GM23338 (cell line): ENCODE results near the gene CAMTA1. TPM values are rescaled to one million over a fixed set of nuclear protein-coding genes. Genes with fewer than 3 reads are reported as not detected.

Experiments
- ATAC-seq: fragments of 200-7000 bp; cut with Tn5 transposase; 3 replicates; pipeline ENCODE4 v1.9.1; 2020
- DNase-seq: peaks from one replicate; pipeline ENCODE4 v3.0.0-alpha.2; 2015; ENCODE audit warnings: low spot score
- H2AFZ ChIP-seq: fragments of 200-600 bp; sonication (generic); 2 replicates; pipeline ENCODE4 v1.8.0; 2016; ENCODE audit warnings: antibody characterized with exemption, mild to moderate bottlenecking, moderate library complexity
- H3F3A ChIP-seq: fragments of 200-600 bp; sonication (generic); replicated peaks from 2 replicates; pipeline ENCODE4 v1.8.0; 2017; ENCODE audit warnings: antibody characterized with exemption, mixed run types, low read depth
- H3K27ac ChIP-seq: fragments of 200-600 bp; sonication (generic); 2 replicates; pipeline ENCODE4 v1.6.1; 2016; ENCODE audit warnings: low read depth
- H3K27me3 ChIP-seq: fragments of 200-600 bp; sonication (generic); 2 replicates; pipeline ENCODE4 v1.8.0; 2016; ENCODE audit warnings: mild to moderate bottlenecking, mixed run types, moderate library complexity; ENCODE audit not compliant: insufficient read depth
- H3K36me3 ChIP-seq: fragments of 200-600 bp; sonication (generic); 2 replicates; pipeline ENCODE4 v1.8.0; 2016; ENCODE audit warnings: mild to moderate bottlenecking; ENCODE audit not compliant: insufficient read depth
- H3K4me1 ChIP-seq: fragments of 200-600 bp; sonication (generic); 2 replicates; pipeline ENCODE4 v1.8.0; 2016; ENCODE audit warnings: mild to moderate bottlenecking, moderate library complexity; ENCODE audit not compliant: insufficient read depth
- H3K4me2 ChIP-seq: fragments of 200-600 bp; sonication (generic); 2 replicates; pipeline ENCODE4 v1.7.1; 2017; ENCODE audit warnings: mixed run types
- H3K4me3 ChIP-seq: fragments of 200-600 bp; sonication (generic); 2 replicates; pipeline ENCODE4 v1.6.1; 2016; ENCODE audit warnings: mixed run types
- H3K79me2 ChIP-seq: fragments of 200-600 bp; sonication (generic); replicated peaks from 2 replicates; pipeline ENCODE4 v1.8.0; 2017; ENCODE audit warnings: mild to moderate bottlenecking; ENCODE audit not compliant: insufficient read depth
- H3K9me2 ChIP-seq: fragments of 200-600 bp; sonication (generic); 2 replicates; pipeline ENCODE4 v1.8.0; 2017; ENCODE audit not compliant: insufficient read depth
- H4K20me1 ChIP-seq: fragments of 200-600 bp; sonication (generic); replicated peaks from 2 replicates; pipeline ENCODE4 v1.8.0; 2017; ENCODE audit warnings: mild to moderate bottlenecking; ENCODE audit not compliant: insufficient read depth
- H3K27ac Mint-ChIP-seq: 2 replicates; pipeline ENCODE4 v1.8.0; 2020; ENCODE audit warnings: inconsistent platforms, mild to moderate bottlenecking, moderate library complexity, mixed read lengths
- H3K27me3 Mint-ChIP-seq: 3 replicates; pipeline ENCODE4 v1.8.0; 2022; ENCODE audit warnings: low read depth, mild to moderate bottlenecking, moderate library complexity, mixed read lengths, inconsistent platforms; ENCODE audit not compliant: insufficient read depth, poor library complexity
- H3K36me3 Mint-ChIP-seq: 3 replicates; pipeline ENCODE4 v1.8.0; 2021; ENCODE audit warnings: low read depth, mild to moderate bottlenecking, inconsistent platforms, moderate library complexity, mixed read lengths
- H3K4me1 Mint-ChIP-seq: 3 replicates; pipeline ENCODE4 v1.8.0; 2020; ENCODE audit warnings: mild to moderate bottlenecking, inconsistent platforms, mixed read lengths
- H3K4me3 Mint-ChIP-seq: 3 replicates; pipeline ENCODE4 v1.8.0; 2021; ENCODE audit warnings: moderate library complexity, mild to moderate bottlenecking, inconsistent platforms, mixed read lengths
- H3K9me3 Mint-ChIP-seq: 3 replicates; pipeline ENCODE4 v1.8.0; 2020; ENCODE audit warnings: moderate library complexity, mild to moderate bottlenecking, inconsistent platforms, mixed read lengths
- CREB1 ChIP-seq: fragments of 250-450 bp; sonication (Bioruptor Pico); IDR thresholded peaks from 2 replicates; pipeline ENCODE4 v1.5.0; 2020; ENCODE audit warnings: low read depth, mild to moderate bottlenecking, moderate library complexity
- EZH2 ChIP-seq: fragments of 200-600 bp; sonication (generic); IDR thresholded peaks from one replicate; pipeline ENCODE4 v1.8.0; 2017; ENCODE audit warnings: antibody characterized with exemption, mild to moderate bottlenecking, low read depth; ENCODE audit not compliant: unreplicated experiment
- JUNB ChIP-seq: IDR thresholded peaks from one replicate; pipeline ENCODE4 v1.6.1; 2016; ENCODE audit warnings: antibody characterized with exemption; ENCODE audit not compliant: unreplicated experiment
- NANOG ChIP-seq: IDR thresholded peaks from 2 replicates; pipeline ENCODE4 v1.6.1; 2016; ENCODE audit warnings: antibody characterized with exemption, borderline replicate concordance
- POLR2AphosphoS5 ChIP-seq: IDR thresholded peaks from 2 replicates; pipeline ENCODE4 v1.6.1; 2016; ENCODE audit warnings: antibody characterized with exemption, low read depth
- STAT1 ChIP-seq: IDR thresholded peaks from one replicate; pipeline ENCODE4 v1.6.1; 2016; ENCODE audit warnings: antibody characterized with exemption; ENCODE audit not compliant: unreplicated experiment
- ZNF331 ChIP-seq: fragments of 250-450 bp; sonication (Bioruptor Pico); IDR thresholded peaks from 2 replicates; pipeline ENCODE4 v1.5.0; 2020; ENCODE audit warnings: low read depth, mild to moderate bottlenecking, moderate library complexity
- polyA plus RNA-seq: library from polyadenylated mRNA; unstranded; fragments of >200 nt; fragmentation: Nextera tagmentation; extraction: Ambion mirVana; gene quantifications from 2 replicates; pipeline ENCODE4 v1.2.1, GENCODE V29; 2016
- total RNA-seq: library from RNA; depleted of rRNA; stranded (reverse); fragments of >200 nt; shearing (Covaris generic); gene quantifications from 2 replicates; pipeline ENCODE4 v1.2.3, GENCODE V29; 2014
- TF ChIP-seq, protein P1 (sequence below): fragments of 250-450 bp; sonication (Bioruptor Pico); IDR thresholded peaks from 2 replicates; pipeline ENCODE4 v1.5.0; 2020; ENCODE audit warnings: mild to moderate bottlenecking, moderate library complexity
- TF ChIP-seq, protein P2 (sequence below): IDR thresholded peaks from 2 replicates; pipeline ENCODE4 v1.6.1; 2016; ENCODE audit warnings: antibody characterized with exemption
- TF ChIP-seq, protein P3 (sequence below), 2 experiments: fragments of 200-600 bp in 1 of 2; sonication (generic) in 1 of 2; conservative IDR thresholded peaks; 2 replicates each; pipeline versions ENCODE4 v1.5.1 to v1.6.1; 2016 to 2017; ENCODE audit warnings: antibody characterized with exemption in 2 of 2, low read depth in 2 of 2, mild to moderate bottlenecking in 2 of 2, moderate library complexity in 1 of 2

Gene CAMTA1
- total and polyA plus RNA-seq, 2 experiments from 2014 or later = 115 to 519 TPM

DNA sequence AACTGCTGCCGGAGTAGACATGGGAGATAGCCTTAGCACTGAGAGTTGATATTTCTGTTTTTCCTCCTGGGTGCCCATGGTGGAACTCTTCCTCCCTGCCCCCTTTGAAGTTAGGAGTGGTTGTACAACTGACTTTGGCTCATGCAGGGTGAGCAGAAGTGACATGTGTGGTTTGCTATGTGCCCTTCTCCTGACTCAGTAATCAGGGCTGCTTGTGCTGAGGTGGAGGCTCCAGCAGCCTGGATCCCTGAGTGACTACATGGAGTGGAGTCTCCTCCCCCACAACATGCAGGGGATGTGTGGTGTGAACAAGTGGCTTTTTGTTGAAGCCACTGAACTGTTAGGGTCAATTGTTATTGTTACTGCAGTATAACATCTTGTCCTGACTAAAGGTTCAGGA lies 261.6 kb downstream of the CAMTA1 start:
- H3K36me3 ChIP-seq = no peaks in the 10 kb centered on the region
- Mint-ChIP-seq H3K4me3 (no peak overlapping the region), H3K36me3 (no peaks in the 10 kb centered on the region), H3K4me1 (peaks cover 31% of the 10 kb centered on the region), H3K27ac (no peak overlapping the region), H3K9me3 (no peaks in the 10 kb centered on the region), H3K27me3 (peaks cover 8% of the 10 kb centered on the region)
- DNase-seq (no peak), ATAC-seq (no peak)
- no peaks in the 10 kb centered on the region for H3K79me2 ChIP-seq
- H3K4me3 ChIP-seq = no peak overlapping the region
- no peaks in the 10 kb centered on the region for H3K9me2 ChIP-seq
- no peak overlapping the region for H3K4me2 ChIP-seq
- H3F3A ChIP-seq = no peaks in the 10 kb centered on the region
- no peaks in the 10 kb centered on the region for H4K20me1 ChIP-seq
- H3K4me1 ChIP-seq = peaks cover 17% of the 10 kb centered on the region; the same call in 1 of the 2 replicates
- no peak overlapping the region for H3K27ac ChIP-seq
- TF ChIP-seq NANOG = no peak
- TF ChIP-seq ZNF331 (CRISPR knock-in tag) = no peak
- no peak for TF ChIP-seq EZH2
- no peak for TF ChIP-seq STAT1
- TF ChIP-seq, protein P1, sequence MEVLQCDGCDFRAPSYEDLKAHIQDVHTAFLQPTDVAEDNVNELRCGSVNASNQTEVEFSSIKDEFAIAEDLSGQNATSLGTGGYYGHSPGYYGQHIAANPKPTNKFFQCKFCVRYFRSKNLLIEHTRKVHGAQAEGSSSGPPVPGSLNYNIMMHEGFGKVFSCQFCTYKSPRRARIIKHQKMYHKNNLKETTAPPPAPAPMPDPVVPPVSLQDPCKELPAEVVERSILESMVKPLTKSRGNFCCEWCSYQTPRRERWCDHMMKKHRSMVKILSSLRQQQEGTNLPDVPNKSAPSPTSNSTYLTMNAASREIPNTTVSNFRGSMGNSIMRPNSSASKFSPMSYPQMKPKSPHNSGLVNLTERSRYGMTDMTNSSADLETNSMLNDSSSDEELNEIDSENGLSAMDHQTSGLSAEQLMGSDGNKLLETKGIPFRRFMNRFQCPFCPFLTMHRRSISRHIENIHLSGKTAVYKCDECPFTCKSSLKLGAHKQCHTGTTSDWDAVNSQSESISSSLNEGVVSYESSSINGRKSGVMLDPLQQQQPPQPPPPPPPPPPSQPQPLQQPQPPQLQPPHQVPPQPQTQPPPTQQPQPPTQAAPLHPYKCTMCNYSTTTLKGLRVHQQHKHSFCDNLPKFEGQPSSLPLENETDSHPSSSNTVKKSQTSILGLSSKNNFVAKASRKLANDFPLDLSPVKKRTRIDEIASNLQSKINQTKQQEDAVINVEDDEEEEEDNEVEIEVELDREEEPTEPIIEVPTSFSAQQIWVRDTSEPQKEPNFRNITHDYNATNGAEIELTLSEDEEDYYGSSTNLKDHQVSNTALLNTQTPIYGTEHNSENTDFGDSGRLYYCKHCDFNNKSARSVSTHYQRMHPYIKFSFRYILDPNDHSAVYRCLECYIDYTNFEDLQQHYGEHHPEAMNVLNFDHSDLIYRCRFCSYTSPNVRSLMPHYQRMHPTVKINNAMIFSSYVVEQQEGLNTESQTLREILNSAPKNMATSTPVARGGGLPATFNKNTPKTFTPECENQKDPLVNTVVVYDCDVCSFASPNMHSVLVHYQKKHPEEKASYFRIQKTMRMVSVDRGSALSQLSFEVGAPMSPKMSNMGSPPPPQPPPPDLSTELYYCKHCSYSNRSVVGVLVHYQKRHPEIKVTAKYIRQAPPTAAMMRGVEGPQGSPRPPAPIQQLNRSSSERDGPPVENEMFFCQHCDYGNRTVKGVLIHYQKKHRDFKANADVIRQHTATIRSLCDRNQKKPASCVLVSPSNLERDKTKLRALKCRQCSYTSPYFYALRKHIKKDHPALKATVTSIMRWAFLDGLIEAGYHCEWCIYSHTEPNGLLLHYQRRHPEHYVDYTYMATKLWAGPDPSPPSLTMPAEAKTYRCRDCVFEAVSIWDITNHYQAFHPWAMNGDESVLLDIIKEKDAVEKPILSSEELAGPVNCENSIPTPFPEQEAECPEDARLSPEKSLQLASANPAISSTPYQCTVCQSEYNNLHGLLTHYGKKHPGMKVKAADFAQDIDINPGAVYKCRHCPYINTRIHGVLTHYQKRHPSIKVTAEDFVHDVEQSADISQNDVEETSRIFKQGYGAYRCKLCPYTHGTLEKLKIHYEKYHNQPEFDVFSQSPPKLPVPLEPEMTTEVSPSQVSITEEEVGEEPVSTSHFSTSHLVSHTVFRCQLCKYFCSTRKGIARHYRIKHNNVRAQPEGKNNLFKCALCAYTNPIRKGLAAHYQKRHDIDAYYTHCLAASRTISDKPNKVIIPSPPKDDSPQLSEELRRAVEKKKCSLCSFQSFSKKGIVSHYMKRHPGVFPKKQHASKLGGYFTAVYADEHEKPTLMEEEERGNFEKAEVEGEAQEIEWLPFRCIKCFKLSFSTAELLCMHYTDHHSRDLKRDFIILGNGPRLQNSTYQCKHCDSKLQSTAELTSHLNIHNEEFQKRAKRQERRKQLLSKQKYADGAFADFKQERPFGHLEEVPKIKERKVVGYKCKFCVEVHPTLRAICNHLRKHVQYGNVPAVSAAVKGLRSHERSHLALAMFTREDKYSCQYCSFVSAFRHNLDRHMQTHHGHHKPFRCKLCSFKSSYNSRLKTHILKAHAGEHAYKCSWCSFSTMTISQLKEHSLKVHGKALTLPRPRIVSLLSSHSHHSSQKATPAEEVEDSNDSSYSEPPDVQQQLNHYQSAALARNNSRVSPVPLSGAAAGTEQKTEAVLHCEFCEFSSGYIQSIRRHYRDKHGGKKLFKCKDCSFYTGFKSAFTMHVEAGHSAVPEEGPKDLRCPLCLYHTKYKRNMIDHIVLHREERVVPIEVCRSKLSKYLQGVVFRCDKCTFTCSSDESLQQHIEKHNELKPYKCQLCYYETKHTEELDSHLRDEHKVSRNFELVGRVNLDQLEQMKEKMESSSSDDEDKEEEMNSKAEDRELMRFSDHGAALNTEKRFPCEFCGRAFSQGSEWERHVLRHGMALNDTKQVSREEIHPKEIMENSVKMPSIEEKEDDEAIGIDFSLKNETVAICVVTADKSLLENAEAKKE (CRISPR knock-in tag) = no peak
- TF ChIP-seq JUNB = no peak
- no peak for TF ChIP-seq CREB1
- no peak for TF ChIP-seq POLR2AphosphoS5
- TF ChIP-seq, protein P2, sequence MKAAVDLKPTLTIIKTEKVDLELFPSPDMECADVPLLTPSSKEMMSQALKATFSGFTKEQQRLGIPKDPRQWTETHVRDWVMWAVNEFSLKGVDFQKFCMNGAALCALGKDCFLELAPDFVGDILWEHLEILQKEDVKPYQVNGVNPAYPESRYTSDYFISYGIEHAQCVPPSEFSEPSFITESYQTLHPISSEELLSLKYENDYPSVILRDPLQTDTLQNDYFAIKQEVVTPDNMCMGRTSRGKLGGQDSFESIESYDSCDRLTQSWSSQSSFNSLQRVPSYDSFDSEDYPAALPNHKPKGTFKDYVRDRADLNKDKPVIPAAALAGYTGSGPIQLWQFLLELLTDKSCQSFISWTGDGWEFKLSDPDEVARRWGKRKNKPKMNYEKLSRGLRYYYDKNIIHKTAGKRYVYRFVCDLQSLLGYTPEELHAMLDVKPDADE = no peak
- TF ChIP-seq, protein P3, sequence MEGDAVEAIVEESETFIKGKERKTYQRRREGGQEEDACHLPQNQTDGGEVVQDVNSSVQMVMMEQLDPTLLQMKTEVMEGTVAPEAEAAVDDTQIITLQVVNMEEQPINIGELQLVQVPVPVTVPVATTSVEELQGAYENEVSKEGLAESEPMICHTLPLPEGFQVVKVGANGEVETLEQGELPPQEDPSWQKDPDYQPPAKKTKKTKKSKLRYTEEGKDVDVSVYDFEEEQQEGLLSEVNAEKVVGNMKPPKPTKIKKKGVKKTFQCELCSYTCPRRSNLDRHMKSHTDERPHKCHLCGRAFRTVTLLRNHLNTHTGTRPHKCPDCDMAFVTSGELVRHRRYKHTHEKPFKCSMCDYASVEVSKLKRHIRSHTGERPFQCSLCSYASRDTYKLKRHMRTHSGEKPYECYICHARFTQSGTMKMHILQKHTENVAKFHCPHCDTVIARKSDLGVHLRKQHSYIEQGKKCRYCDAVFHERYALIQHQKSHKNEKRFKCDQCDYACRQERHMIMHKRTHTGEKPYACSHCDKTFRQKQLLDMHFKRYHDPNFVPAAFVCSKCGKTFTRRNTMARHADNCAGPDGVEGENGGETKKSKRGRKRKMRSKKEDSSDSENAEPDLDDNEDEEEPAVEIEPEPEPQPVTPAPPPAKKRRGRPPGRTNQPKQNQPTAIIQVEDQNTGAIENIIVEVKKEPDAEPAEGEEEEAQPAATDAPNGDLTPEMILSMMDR (conservative IDR thresholded peaks at IDR 0.05; ENCODE audit: low read depth in 2 of 2) = no peak
- H2AFZ ChIP-seq = no peak overlapping the region
- no peaks in the 10 kb centered on the region for H3K27me3 ChIP-seq
